Measurements from ENCODE around the gene SORCS1. TPM values are rescaled to one million over a fixed set of nuclear protein-coding genes. Genes with fewer than 3 reads are reported as not detected.

SORCS1 gene
- total and polyA plus RNA-seq, 2 experiments from 2014 or later, result 2.9 to 8.9 TPM

- H3K4me1 Mint-ChIP-seq, result peaks cover 3% of the 10 kb centered on the region
- no peaks in the 10 kb centered on the region for H4K20me1 ChIP-seq (replicated peaks; ENCODE audit: insufficient read depth)
- H3K36me3 ChIP-seq (ENCODE audit: insufficient read depth), result no peaks in the 10 kb centered on the region
- no peak overlapping the region for H3K4me2 ChIP-seq
- no peak for DNase-seq (ENCODE audit: low spot score)
- H3K27me3 ChIP-seq (ENCODE audit: insufficient read depth), result no peaks in the 10 kb centered on the region
- H3K27ac Mint-ChIP-seq, result no peak overlapping the region
- no peak overlapping the region for H3K4me3 Mint-ChIP-seq
- H3K4me3 ChIP-seq, result no peak overlapping the region
- peaks cover 2% of the 10 kb centered on the region for H3K27me3 Mint-ChIP-seq (ENCODE audit: insufficient read depth, low read depth, poor library complexity)
- no peaks in the 10 kb centered on the region for H3F3A ChIP-seq (replicated peaks; ENCODE audit: low read depth)
- H3K79me2 ChIP-seq (replicated peaks; ENCODE audit: insufficient read depth), result no peaks in the 10 kb centered on the region
- H3K9me3 Mint-ChIP-seq, result no peaks in the 10 kb centered on the region
- no peak overlapping the region for H2AFZ ChIP-seq
- no peak overlapping the region for H3K27ac ChIP-seq (ENCODE audit: low read depth)
- H3K4me1 ChIP-seq (ENCODE audit: insufficient read depth), result no peaks in the 10 kb centered on the region
- no peaks in the 10 kb centered on the region for H3K36me3 Mint-ChIP-seq (ENCODE audit: low read depth)
- ATAC-seq, result no peak
- no peaks in the 10 kb centered on the region; the same call in 1 of the 2 replicates for H3K9me2 ChIP-seq (ENCODE audit: insufficient read depth)
- TF ChIP-seq ZNF462 (CRISPR knock-in tag; IDR thresholded peaks at IDR 0.05) (no peak), CTCF (conservative IDR thresholded peaks at IDR 0.05; ENCODE audit: low read depth in 2 of 2) (no peak)
Observed at GRCh38 chr10:106815427-106816043, 349.0 kb downstream of the SORCS1 start.

All from GM23338 (cell line).